ENCODE data around the gene RNF114. TPM values are rescaled to one million over a fixed set of nuclear protein-coding genes. Genes with fewer than 3 reads are reported as not detected.

RNF114 gene
- total and polyA plus RNA-seq, 10 of the 15 experiments (the other 5 are each of a cell fraction or from before 2014, with no cell fraction given) = 28.0 to 82.3 (median 47.2) TPM

DNA sequence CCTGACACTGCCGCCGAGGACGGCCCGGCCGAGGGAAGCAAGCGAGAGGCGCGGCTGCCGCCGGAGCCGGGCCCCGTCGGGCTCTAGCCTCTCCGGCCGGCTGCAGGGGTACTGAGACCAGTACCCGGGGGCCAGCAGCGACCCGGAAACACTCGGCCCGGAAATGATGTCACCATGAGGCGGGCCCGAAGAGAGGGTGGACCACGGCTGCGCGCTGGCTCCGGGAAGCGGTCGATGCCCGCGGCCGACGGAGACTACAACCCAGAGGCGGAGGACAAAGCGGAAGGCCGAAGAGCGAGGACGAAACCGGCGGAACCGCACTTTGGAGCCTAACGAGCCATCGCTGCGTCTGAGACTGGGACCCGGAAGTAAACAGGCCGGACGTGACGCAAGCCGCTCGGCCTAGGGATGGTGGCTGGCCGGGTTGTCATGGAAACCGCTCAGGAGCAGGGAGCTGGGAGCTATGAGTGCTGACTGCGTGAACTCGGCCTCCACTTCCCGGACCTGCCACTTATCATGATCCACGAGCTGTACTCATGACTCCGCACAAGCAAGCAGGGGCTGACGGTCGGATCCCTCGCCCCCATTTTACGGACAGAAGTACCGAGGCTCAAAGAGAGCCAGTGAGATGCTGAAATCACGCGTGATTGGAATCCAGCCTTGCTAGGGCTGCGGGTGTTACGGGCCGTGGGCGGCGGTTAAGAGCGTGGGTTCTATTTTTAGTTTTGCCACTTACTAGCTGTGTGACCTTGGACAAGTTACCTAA lies 20.6 kb upstream of the RNF114 start, which contains the start of gene SPATA2 (continued):
- TF ChIP-seq ZBTB4 (CRISPR knock-in tag; IDR thresholded peaks at IDR 0.05) (no peak), IRF5 (IDR thresholded peaks at IDR 0.05; ENCODE audit: borderline replicate concordance) (no peak), KAT2A (conservative IDR thresholded peaks at IDR 0.05; ENCODE audit: control insufficient read depth, low read depth, low read length) (no peak), BHLHE40 (IDR thresholded peaks at IDR 0.05; ENCODE audit: borderline replicate concordance in 1 of 2, low read depth in 2 of 2, low read length in 1 of 2) (no peak), MYB (IDR thresholded peaks at IDR 0.05; ENCODE audit: borderline replicate concordance, low read depth, low read length) (no peak), CREM (IDR thresholded peaks at IDR 0.05; ENCODE audit: low read depth) (peak; percentile 97), RUNX3 (IDR thresholded peaks at IDR 0.05; ENCODE audit: low read length) (no peak), SIX5 (IDR thresholded peaks at IDR 0.05; ENCODE audit: low read depth, low read length, severe bottlenecking) (peak; percentile 29), CHD2 (IDR thresholded peaks at IDR 0.05; ENCODE audit: borderline replicate concordance, low read depth, low read length) (0 out of 2 replicates have a peak, but pooled peaks have one; percentile 23), BMI1 (IDR thresholded peaks at IDR 0.05; ENCODE audit: borderline replicate concordance) (peak; percentile 100), BCLAF1 (IDR thresholded peaks at IDR 0.05) (no peak), RAD21 (IDR thresholded peaks at IDR 0.05; ENCODE audit: insufficient read depth, low read depth, low read length) (no peak), E2F4 (IDR thresholded peaks at IDR 0.05; ENCODE audit: low read depth, low read length) (no peak), PAX8 (IDR thresholded peaks at IDR 0.05) (no peak), POLR2AphosphoS5 (IDR thresholded peaks at IDR 0.05; ENCODE audit: low read length) (peak; percentile 78), LARP7 (IDR thresholded peaks at IDR 0.05) (peak; percentile 41; the same call in 1 of the 2 replicates)
- TF ChIP-seq, protein P1, sequence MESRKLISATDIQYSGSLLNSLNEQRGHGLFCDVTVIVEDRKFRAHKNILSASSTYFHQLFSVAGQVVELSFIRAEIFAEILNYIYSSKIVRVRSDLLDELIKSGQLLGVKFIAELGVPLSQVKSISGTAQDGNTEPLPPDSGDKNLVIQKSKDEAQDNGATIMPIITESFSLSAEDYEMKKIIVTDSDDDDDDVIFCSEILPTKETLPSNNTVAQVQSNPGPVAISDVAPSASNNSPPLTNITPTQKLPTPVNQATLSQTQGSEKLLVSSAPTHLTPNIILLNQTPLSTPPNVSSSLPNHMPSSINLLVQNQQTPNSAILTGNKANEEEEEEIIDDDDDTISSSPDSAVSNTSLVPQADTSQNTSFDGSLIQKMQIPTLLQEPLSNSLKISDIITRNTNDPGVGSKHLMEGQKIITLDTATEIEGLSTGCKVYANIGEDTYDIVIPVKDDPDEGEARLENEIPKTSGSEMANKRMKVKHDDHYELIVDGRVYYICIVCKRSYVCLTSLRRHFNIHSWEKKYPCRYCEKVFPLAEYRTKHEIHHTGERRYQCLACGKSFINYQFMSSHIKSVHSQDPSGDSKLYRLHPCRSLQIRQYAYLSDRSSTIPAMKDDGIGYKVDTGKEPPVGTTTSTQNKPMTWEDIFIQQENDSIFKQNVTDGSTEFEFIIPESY (IDR thresholded peaks at IDR 0.05) = no peak

Data from GM12878 (cell line).